GM19099 (cell line): ENCODE measurements around the gene PALM.
A peak's percentile ranks its signal among the peaks of the same experiment; 100 is the strongest.

Experiments used
- POLR2A ChIP-seq: IDR thresholded peaks from 3 replicates; pipeline ENCODE4 v1.6.1; 2011; ENCODE audit warnings: low read depth; ENCODE audit not compliant: insufficient read length; ENCODE audit errors: extremely low read depth

PALM gene

GRCh38 chr19:708154-709143, at the start of gene PALM:
Gene PALM, plus strand, starts transcription at chr19:708935. Its CDS starts 212 bp downstream, at chr19:709147.
- TF ChIP-seq POLR2A, result no peak

GRCh38 chr19:660793-661426, 47.8 kb upstream of the PALM start:
- TF ChIP-seq POLR2A, result no peak

GRCh38 chr19:661427-662196, 47.1 kb upstream of the PALM start:
- no peak for TF ChIP-seq POLR2A

- TF ChIP-seq POLR2A, result no peak
These were observed 46.4 kb upstream of the PALM start for GRCh38 chr19:662207-662961.

GRCh38 chr19:662962-663681, 45.6 kb upstream of the PALM start, which contains the start of gene RNF126:
Gene RNF126, minus strand, starts transcription at chr19:663214. Its CDS starts 93 bp downstream, at chr19:663121.
- peak; percentile 78 for TF ChIP-seq POLR2A

- no peak for TF ChIP-seq POLR2A
These were observed 45.0 kb upstream of the PALM start for GRCh38 chr19:663682-664117.

GRCh38 chr19:664913-665443, 43.8 kb upstream of the PALM start:
- no peak for TF ChIP-seq POLR2A

GRCh38 chr19:670609-671075, 38.1 kb upstream of the PALM start:
- TF ChIP-seq POLR2A, result no peak

GRCh38 chr19:674282-675151, 34.2 kb upstream of the PALM start:
- TF ChIP-seq POLR2A, result no peak

GRCh38 chr19:676007-676338, 32.8 kb upstream of the PALM start:
- TF ChIP-seq POLR2A, result no peak

- no peak for TF ChIP-seq POLR2A
These were observed 32.2 kb upstream of the PALM start, which contains the start of gene FSTL3 for GRCh38 chr19:676339-677105. Gene FSTL3, plus strand, starts transcription at chr19:676392. Its CDS starts 32 bp downstream, at chr19:676424.

GRCh38 chr19:677201-677600, 31.5 kb upstream of the PALM start:
- no peak for TF ChIP-seq POLR2A
